HG02840 (cell line): ENCODE data around the gene EXOC2.

Experiments used
- ATAC-seq: cut with Tn5 transposase; IDR thresholded peaks from one replicate; pipeline ENCODE4 v1.9.1; 2021; ENCODE audit warnings: mild to moderate bottlenecking, moderate library complexity, moderate number of reproducible peaks; ENCODE audit not compliant: unreplicated experiment, low FRiP score

The EXOC2 gene, protein sequence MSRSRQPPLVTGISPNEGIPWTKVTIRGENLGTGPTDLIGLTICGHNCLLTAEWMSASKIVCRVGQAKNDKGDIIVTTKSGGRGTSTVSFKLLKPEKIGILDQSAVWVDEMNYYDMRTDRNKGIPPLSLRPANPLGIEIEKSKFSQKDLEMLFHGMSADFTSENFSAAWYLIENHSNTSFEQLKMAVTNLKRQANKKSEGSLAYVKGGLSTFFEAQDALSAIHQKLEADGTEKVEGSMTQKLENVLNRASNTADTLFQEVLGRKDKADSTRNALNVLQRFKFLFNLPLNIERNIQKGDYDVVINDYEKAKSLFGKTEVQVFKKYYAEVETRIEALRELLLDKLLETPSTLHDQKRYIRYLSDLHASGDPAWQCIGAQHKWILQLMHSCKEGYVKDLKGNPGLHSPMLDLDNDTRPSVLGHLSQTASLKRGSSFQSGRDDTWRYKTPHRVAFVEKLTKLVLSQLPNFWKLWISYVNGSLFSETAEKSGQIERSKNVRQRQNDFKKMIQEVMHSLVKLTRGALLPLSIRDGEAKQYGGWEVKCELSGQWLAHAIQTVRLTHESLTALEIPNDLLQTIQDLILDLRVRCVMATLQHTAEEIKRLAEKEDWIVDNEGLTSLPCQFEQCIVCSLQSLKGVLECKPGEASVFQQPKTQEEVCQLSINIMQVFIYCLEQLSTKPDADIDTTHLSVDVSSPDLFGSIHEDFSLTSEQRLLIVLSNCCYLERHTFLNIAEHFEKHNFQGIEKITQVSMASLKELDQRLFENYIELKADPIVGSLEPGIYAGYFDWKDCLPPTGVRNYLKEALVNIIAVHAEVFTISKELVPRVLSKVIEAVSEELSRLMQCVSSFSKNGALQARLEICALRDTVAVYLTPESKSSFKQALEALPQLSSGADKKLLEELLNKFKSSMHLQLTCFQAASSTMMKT

GRCh38 chr6:692858-693722 is at the start of gene EXOC2:
Gene EXOC2, minus strand, starts transcription at chr6:693139. Its CDS starts 55,321 bp downstream, at chr6:637818.
- ATAC-seq, result peak; percentile 89

- no peak for ATAC-seq
Observed at GRCh38 chr6:741410-742339, 48.7 kb upstream of the EXOC2 start.

- no peak for ATAC-seq
Observed at GRCh38 chr6:736657-737446, 43.9 kb upstream of the EXOC2 start.

DNA sequence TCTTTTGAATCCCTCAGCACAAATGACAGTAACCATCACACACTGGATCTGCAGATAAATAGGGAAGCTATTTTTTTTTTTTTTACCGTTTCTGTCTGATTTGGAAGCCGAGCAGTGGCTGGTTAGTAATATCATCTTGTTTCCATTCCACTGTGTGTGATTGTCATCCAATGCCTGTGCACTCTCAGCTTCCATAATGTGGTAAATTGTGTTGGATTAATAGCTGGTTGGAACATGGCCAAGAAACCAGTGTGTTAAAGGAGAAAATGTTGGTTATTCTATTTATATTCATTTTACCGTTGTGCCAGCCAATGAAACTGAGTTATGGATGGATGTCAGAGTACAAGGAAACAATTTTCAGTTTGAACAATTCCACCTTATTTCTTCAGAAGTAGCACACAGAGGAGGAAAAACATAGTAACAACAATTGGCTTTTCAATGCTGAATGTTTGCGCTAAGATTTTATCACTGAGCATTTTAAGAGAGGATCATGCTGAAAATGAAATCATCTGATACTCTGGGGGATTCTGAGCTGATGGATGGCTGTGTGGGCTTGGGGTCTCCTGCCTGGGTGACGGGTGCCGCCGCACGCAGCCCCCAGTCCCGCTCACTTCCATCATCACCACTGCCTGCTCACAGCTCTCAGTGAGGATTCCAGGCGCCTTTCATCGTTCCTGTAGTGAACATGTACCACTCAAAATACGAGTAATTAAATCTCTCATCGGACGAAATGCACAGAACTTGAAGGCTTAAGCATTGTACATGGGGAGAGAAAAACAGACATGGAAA is 40.7 kb upstream of the EXOC2 start:
- ATAC-seq, result no peak

DNA sequence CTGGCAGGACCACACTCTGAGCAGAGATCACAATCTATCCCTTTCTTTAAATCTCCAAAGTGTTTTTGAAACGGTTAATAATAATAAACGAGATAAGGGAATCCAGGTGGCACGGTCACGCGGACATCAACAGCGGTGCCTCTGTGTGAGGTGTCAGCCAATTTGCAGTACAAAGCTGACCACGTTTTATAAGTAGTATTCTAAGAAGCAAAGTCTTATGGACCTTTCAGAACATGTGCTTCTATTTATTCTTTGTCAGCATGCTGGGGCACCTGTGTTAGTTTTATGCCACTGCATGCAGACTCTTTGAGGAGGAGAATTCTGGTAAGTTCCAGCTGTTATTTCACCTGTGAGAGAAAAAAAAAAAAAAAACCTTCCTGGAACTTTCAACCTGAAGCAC is 39.0 kb upstream of the EXOC2 start:
- no peak for ATAC-seq

DNA sequence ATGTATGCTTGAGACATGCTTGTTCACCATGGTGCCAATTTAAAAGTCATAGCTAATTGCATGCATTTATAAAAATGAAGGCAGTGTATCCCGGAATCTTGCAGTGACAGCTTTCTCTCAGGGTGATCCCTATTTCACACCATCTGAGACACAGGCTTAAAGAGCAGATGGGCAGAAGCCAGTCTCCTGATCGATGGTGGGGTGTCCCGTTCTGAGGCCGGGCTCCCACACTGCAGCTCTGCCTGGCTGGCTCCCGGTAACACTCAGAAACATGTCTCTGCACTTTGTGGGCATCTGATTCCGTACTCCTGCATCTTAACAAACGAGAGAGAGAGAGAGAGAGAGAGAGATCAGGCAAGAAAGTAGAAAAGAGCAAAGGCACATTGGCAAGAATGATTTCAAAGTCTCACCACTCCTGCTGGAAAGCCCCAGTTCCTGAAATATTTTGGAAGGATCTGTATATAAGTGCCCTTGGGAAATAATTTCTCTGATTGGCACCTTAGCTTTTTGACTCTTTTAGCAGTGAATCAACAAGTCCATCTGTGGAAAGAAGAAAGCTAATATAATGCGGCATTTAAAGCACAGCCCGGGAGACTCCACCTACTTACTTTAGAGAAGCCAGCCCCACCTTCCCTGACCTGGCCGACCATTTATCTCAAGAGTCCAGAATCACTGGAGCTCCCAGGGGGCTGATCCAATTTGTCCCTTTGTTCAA is 36.8 kb upstream of the EXOC2 start:
- ATAC-seq, result no peak

GRCh38 chr6:727856-728255 is 34.9 kb upstream of the EXOC2 start:
- ATAC-seq, result no peak

DNA sequence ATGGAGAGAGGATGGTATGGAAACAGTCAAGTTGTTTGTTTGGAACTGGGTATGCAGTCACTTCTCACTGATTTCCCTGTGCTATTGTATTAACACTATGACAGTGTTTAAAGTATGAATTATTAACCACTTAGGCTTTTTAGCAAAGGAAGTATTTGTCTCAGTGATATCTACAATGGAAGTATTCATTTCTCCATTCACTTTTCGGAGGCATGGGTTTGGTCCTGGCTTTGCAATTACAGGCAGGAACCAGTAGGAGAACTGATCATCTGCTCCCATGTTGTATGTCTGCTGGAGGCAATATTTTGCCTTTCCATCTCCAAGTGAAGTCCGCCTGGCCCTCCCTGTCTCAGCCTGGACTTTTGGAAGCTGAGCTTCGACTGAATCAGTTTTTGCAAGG is 30.6 kb upstream of the EXOC2 start:
- no peak for ATAC-seq

- no peak for ATAC-seq
Observed at GRCh38 chr6:722608-723007, 29.7 kb upstream of the EXOC2 start.

DNA sequence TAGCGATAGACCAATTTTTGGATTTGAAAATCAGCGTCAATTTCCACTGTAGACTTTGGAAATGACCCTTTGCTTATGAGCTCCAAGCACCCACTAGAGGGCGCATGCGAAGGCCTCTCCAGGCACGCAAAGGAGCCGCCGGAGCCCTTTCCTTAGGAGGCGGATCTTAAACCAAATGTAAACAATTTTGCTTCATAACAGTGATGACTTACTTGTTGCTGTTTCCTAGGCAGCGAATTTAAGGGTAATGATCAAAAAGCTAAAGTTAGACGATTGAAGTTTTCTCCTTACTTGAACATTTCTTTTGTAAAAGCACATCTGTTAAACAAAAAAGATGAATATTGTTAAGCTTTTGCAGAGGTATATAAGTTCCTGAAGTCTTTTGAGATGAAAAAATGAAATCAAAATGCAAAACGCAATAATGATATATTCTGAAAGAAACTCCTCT is 29.2 kb upstream of the EXOC2 start:
- ATAC-seq, result no peak

GRCh38 chr6:718345-718744 is 25.4 kb upstream of the EXOC2 start:
- no peak for ATAC-seq

- no peak for ATAC-seq
Observed at GRCh38 chr6:717135-717534, 24.2 kb upstream of the EXOC2 start.

DNA sequence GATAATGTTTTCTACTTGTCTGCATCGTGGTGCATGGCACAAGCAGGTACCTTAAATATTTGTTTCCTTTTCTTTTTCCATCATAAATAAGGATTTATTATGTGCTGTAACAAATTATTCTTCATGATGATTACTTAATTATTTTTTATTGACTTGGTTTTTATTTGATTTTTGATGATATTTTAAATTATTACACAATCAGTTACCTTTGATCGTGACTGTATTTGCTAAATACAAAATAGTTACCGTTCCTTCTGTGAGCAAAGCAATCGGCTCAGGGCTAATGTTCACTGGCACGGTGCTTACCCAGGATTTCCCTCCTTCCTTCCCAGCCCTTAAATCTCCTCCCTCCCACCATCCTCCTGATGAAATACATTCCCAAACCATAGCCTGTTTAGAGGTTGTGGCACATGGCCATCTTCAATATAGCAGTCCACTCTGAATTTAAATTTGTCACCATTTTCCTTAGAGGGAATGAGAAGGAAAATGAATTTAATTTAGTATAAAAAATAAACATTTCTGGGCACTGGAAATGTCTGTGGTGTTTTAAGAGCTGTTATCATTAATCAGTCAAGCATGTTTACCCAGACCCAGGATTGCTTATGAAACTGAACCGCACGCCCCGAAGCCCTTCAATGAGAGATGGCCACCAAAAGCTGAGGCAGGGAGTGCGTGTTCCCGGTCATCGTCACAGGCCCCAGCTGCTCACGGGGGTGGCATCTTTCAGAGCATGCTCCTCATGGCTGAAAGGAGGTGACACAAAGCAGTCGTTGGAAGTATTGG is 23.0 kb upstream of the EXOC2 start:
- ATAC-seq, result no peak

DNA sequence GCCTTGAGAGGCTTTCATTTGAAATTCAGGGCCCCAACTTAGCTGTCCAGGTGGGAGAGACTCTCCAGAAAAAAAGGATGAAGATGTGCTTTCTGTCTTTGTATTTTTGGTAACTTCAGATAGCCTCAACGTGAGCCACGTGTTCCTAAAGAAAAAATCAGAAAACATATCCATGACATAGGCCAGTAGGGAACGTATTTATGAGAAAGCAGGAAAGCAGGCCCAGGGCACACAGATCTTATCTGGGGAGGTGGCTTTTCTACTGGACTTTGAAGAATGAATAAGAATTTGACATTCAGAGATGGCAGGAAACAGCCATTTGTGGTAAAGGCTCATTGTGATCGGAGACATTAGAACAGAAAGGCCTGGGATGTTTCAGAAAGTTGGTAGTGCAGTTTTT is 21.2 kb upstream of the EXOC2 start:
- ATAC-seq, result no peak

DNA sequence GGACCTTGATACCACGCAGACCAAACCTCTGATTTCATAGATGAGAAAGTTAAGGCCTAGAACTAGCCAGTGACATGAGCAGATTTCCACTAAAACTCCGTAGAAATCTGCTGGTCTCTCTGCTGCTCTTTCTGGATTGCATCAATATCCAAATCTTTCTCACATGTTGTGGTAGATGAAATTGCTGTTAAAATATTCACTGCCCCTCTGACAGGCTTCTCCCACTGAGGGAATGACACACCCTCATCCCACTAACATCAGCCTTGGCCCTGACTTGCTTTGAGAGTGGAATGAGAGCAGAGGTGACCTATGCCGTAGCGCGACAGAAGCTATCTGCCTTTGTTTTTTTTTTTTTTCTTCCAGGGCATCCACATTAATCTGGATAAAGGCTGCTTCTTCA is 20.4 kb upstream of the EXOC2 start:
- ATAC-seq, result no peak

DNA sequence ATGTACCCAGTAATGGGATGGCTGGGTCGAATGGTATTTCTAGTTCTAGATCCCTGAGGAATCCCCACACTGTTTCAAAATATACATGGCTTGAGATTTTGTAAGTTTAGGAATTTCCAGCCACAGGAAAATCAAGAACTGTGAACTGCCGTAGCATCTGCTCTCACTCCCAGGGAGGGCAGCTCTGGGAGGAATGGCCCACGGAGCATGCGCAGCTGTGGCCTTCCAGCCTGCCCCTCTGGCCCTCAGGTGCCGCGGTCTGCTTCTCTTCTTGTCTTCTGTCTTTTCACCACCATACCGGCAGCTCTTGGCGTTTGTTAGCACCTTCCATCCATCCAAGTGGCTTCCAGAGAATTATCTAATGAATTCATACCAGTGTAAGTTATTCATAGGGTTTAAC is 19.9 kb upstream of the EXOC2 start:
- no peak for ATAC-seq

DNA sequence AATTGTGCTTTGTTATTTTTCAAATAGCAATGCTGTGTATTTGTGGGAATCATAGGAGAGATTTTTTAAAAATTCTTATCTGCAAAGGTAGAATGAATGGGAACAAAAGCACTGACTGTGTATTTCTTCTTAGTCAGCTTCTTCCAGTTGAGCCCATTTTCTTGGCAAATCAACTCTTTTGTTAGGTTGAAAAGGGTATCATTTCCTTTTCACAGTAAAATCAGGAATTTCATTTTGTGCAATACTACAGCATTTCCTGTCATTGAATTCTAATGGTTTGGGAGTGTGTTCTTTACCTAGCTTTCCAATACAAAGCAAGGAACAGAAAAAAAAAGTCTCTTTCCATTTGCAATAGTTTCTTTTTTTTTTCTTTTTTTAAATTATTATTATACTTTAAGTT is 19.0 kb upstream of the EXOC2 start:
- no peak for ATAC-seq
